ENCODE results near the gene PPP2R2C. TPM values are rescaled to one million over a fixed set of nuclear protein-coding genes. Genes with fewer than 3 reads are reported as not detected.

The PPP2R2C gene
- total RNA-seq, 2 experiments from 2014 or later = not detected

- CTCF ChIA-PET = no interaction called here
- Mint-ChIP-seq H3K9me3 (no peaks in the 10 kb centered on the region), H3K36me3 (ENCODE audit: low read depth) (no peaks in the 10 kb centered on the region), H3K27me3 (peaks cover 5% of the 10 kb centered on the region), H3K4me3 (no peak overlapping the region), H3K4me1 (no peaks in the 10 kb centered on the region), H3K27ac (no peak overlapping the region)
- POLR2A ChIA-PET = no interaction called here
- peak; percentile 39 for DNase-seq
Observed at GRCh38 chr4:6372649-6373525, 99.5 kb downstream of the PPP2R2C start.

GRCh38 chr4:6371812-6372211 lies 100.6 kb downstream of the PPP2R2C start:
- no peak overlapping the region for H3K4me3 Mint-ChIP-seq
- H3K4me1 Mint-ChIP-seq = no peaks in the 10 kb centered on the region
- CTCF ChIA-PET = no interaction called here
- no peaks in the 10 kb centered on the region for H3K36me3 Mint-ChIP-seq (ENCODE audit: low read depth)
- no peak for DNase-seq
- no peak overlapping the region for H3K27ac Mint-ChIP-seq
- POLR2A ChIA-PET = no interaction called here
- H3K27me3 Mint-ChIP-seq = peaks cover 5% of the 10 kb centered on the region
- no peaks in the 10 kb centered on the region for H3K9me3 Mint-ChIP-seq

GRCh38 chr4:6371271-6371670 lies 101.1 kb downstream of the PPP2R2C start:
- Mint-ChIP-seq H3K36me3 (ENCODE audit: low read depth) (no peaks in the 10 kb centered on the region), H3K4me3 (no peak overlapping the region), H3K27ac (no peak overlapping the region), H3K9me3 (no peaks in the 10 kb centered on the region), H3K4me1 (no peaks in the 10 kb centered on the region), H3K27me3 (peaks cover 5% of the 10 kb centered on the region)
- CTCF ChIA-PET = no interaction called here
- POLR2A ChIA-PET = no interaction called here
- DNase-seq = no peak

- Mint-ChIP-seq H3K27me3 (peaks cover 5% of the 10 kb centered on the region), H3K27ac (no peak overlapping the region), H3K9me3 (no peaks in the 10 kb centered on the region), H3K4me3 (no peak overlapping the region), H3K4me1 (no peaks in the 10 kb centered on the region), H3K36me3 (ENCODE audit: low read depth) (no peaks in the 10 kb centered on the region)
- ChIA-PET POLR2A (no interaction called here), CTCF (no interaction called here)
- DNase-seq = no peak
Observed at GRCh38 chr4:6369924-6370645, 102.3 kb downstream of the PPP2R2C start.

- Mint-ChIP-seq H3K36me3 (ENCODE audit: low read depth) (no peaks in the 10 kb centered on the region), H3K4me1 (no peaks in the 10 kb centered on the region), H3K27me3 (peaks cover 5% of the 10 kb centered on the region), H3K9me3 (no peaks in the 10 kb centered on the region), H3K27ac (no peak overlapping the region), H3K4me3 (no peak overlapping the region)
- CTCF ChIA-PET = no interaction called here
- POLR2A ChIA-PET = no interaction called here
- no peak for DNase-seq
Observed at GRCh38 chr4:6369511-6369910, 102.9 kb downstream of the PPP2R2C start.

- Mint-ChIP-seq H3K27ac (no peak overlapping the region), H3K36me3 (ENCODE audit: low read depth) (no peaks in the 10 kb centered on the region), H3K9me3 (no peaks in the 10 kb centered on the region), H3K27me3 (peaks cover 5% of the 10 kb centered on the region), H3K4me3 (no peak overlapping the region), H3K4me1 (no peaks in the 10 kb centered on the region)
- CTCF ChIA-PET = no interaction called here
- POLR2A ChIA-PET = no interaction called here
- DNase-seq = no peak
Observed at GRCh38 chr4:6369035-6369434, 103.4 kb downstream of the PPP2R2C start.

- no peaks in the 10 kb centered on the region for H3K36me3 Mint-ChIP-seq (ENCODE audit: low read depth)
- H3K4me1 Mint-ChIP-seq = no peaks in the 10 kb centered on the region
- peaks cover 5% of the 10 kb centered on the region for H3K27me3 Mint-ChIP-seq
- H3K9me3 Mint-ChIP-seq = no peaks in the 10 kb centered on the region
- no peak overlapping the region for H3K27ac Mint-ChIP-seq
- ChIA-PET POLR2A (no interaction called here), CTCF (no interaction called here)
- H3K4me3 Mint-ChIP-seq = no peak overlapping the region
- DNase-seq = no peak
Observed at GRCh38 chr4:6368601-6369000, 103.8 kb downstream of the PPP2R2C start.

- no peak for DNase-seq
- Mint-ChIP-seq H3K36me3 (ENCODE audit: low read depth) (no peaks in the 10 kb centered on the region), H3K4me1 (no peaks in the 10 kb centered on the region), H3K27me3 (peaks cover 5% of the 10 kb centered on the region), H3K4me3 (no peak overlapping the region), H3K9me3 (no peaks in the 10 kb centered on the region), H3K27ac (no peak overlapping the region)
- ChIA-PET POLR2A (no interaction called here), CTCF (no interaction called here)
Observed at GRCh38 chr4:6368096-6368495, 104.3 kb downstream of the PPP2R2C start.

GRCh38 chr4:6367371-6367851 lies 105.0 kb downstream of the PPP2R2C start:
- no peaks in the 10 kb centered on the region for H3K4me1 Mint-ChIP-seq
- CTCF ChIA-PET = no interaction called here
- POLR2A ChIA-PET = no interaction called here
- peaks cover 5% of the 10 kb centered on the region for H3K27me3 Mint-ChIP-seq
- H3K4me3 Mint-ChIP-seq = no peak overlapping the region
- DNase-seq = no peak
- H3K36me3 Mint-ChIP-seq (ENCODE audit: low read depth) = no peaks in the 10 kb centered on the region
- H3K9me3 Mint-ChIP-seq = no peaks in the 10 kb centered on the region
- H3K27ac Mint-ChIP-seq = no peak overlapping the region

GRCh38 chr4:6366581-6366980 lies 105.8 kb downstream of the PPP2R2C start:
- DNase-seq = no peak
- Mint-ChIP-seq H3K4me3 (no peak overlapping the region), H3K36me3 (ENCODE audit: low read depth) (no peaks in the 10 kb centered on the region), H3K9me3 (no peaks in the 10 kb centered on the region), H3K27me3 (peaks cover 5% of the 10 kb centered on the region), H3K27ac (no peak overlapping the region), H3K4me1 (no peaks in the 10 kb centered on the region)
- CTCF ChIA-PET = no interaction called here
- POLR2A ChIA-PET = no interaction called here

GRCh38 chr4:6365545-6366086 lies 106.8 kb downstream of the PPP2R2C start:
- DNase-seq = no peak
- POLR2A ChIA-PET = interaction anchor here (1.3 kb wide), 1 partner anchor 133 kb away, joined by 3 read pairs; no protein-coding TSS in a partner anchor
- Mint-ChIP-seq H3K4me3 (no peak overlapping the region), H3K27ac (no peak overlapping the region), H3K36me3 (ENCODE audit: low read depth) (no peaks in the 10 kb centered on the region), H3K27me3 (peaks cover 7% of the 10 kb centered on the region), H3K9me3 (no peaks in the 10 kb centered on the region), H3K4me1 (no peaks in the 10 kb centered on the region)
- CTCF ChIA-PET = no interaction called here

GRCh38 chr4:6364581-6364980 lies 107.8 kb downstream of the PPP2R2C start:
- POLR2A ChIA-PET = interaction anchor here (1.3 kb wide), 1 partner anchor 132 kb away, joined by 3 read pairs; no protein-coding TSS in a partner anchor
- H3K4me1 Mint-ChIP-seq = no peaks in the 10 kb centered on the region
- CTCF ChIA-PET = no interaction called here

GRCh38 chr4:6364146-6364545 lies 108.3 kb downstream of the PPP2R2C start:
- Mint-ChIP-seq H3K27me3 (peaks cover 6% of the 10 kb centered on the region), H3K4me3 (no peak overlapping the region), H3K36me3 (ENCODE audit: low read depth) (no peaks in the 10 kb centered on the region), H3K27ac (no peak overlapping the region), H3K9me3 (no peaks in the 10 kb centered on the region), H3K4me1 (no peaks in the 10 kb centered on the region)
- CTCF ChIA-PET = no interaction called here
- no peak for DNase-seq
- POLR2A ChIA-PET = no interaction called here

More at GRCh38 chr4:6364581-6364980, 107.8 kb downstream of the PPP2R2C start:
- Mint-ChIP-seq H3K27ac (no peak overlapping the region), H3K27me3 (peaks cover 6% of the 10 kb centered on the region), H3K9me3 (no peaks in the 10 kb centered on the region), H3K36me3 (ENCODE audit: low read depth) (no peaks in the 10 kb centered on the region), H3K4me3 (no peak overlapping the region)
- DNase-seq = no peak

Measured in activated CD4-positive, alpha-beta memory T cell treated with anti-CD3 and anti-CD28 coated beads, Interleukin-2, amount 10 ng/mL, durations not matched to agents 7 days and 5 days (primary cell).